GM10248 (cell line): Measurements from ENCODE around the gene PDE4D.
"Not testable (repeated sequence)": the region's sequence is repeated elsewhere in the genome, so short reads cannot be mapped to it uniquely, and the experiment has no call there.

ENCODE experiments used
- CTCF ChIA-PET: fragments of 300-600 bp; sonication (Branson Sonifier 250); formaldehyde crosslinking; extraction: SDS; loops from one replicate; lab custom pipeline; 2021; ENCODE audit warnings: antibody characterized with exemption; lab: Yijun Ruan, JAX
- POLR2A ChIA-PET: fragments of 350-650 bp; sonication (Branson Sonifier 250); formaldehyde crosslinking; extraction: SDS; loops from one replicate; lab custom pipeline; 2020; ENCODE audit warnings: antibody characterized with exemption; lab: Yijun Ruan, JAX
- DNase-seq: peaks from one replicate; pipeline ENCODE4 v3.0.0; 2012; ENCODE audit errors: extremely low spot score
- CTCF ChIP-seq: IDR thresholded peaks from 2 replicates; pipeline ENCODE4 v1.5.1; 2012; ENCODE audit warnings: mild to moderate bottlenecking, low read depth; ENCODE audit errors: extremely low read depth, missing control alignments, control extremely low read depth

Gene PDE4D

DNA sequence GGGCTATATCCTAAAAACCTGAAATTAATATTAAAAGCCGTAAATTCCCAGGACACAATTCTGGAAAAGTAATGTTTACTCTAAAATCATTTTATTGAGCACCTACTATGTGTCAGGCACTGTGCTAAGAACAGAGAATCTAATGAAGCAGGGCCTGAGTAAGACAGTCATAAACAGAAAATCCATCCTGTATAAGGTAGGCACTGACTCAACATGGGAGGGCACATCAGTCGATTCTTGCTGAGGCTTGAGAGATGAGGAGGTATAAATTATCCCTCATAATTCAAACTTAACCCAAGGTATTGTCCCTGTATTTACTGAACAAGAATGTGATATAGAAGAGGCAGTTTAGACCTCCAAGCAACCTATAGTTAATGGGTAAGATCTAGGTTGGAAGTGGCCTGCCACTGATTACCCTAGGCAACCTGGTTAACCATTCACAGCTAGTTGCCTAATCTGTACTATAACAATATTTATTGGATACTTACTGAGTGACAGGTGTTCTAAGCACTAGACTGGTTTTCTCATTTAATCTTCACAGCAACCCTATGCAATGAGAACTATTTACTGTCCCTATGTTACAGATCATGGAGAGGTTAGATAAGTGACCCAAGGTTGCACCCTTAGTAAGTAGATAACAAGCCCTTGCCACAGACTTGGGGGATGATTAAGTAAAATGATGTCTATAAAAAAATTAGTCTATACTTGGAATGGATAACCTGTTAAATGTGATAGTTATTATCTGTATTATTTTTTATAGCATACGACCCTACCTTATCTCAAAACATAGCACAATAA, 317.7 kb downstream of the PDE4D start:
- ChIA-PET CTCF (no interaction called here), POLR2A (no interaction called here)
- no peak for DNase-seq
- no peak for TF ChIP-seq CTCF

GRCh38 chr5:59573509-59573908, 320.0 kb downstream of the PDE4D start:
- CTCF ChIA-PET: interaction anchor here (1.7 kb wide), 1 partner anchor 9 kb away, joined by 4 read pairs; no protein-coding TSS in a partner anchor
- POLR2A ChIA-PET, DNase-seq: not testable (repeated sequence)

DNA sequence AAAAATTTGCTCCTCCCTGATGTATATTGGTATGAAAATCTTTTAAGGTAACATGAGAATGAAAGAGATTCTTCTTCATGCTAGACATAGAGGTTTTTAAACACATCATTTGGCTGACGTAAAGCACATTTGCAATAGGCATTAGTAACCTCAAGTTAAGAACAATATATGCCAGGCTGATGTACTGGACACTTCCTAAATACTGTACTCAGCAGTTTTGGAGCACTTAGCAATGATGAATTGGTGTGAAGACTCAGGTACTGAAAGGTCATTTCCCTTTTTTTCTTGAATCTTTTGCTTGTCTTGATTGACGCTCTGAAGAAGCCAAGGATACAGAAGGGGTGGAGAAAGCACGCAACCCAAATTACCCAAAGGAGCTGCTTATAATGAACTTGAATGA, 322.5 kb downstream of the PDE4D start:
- no peak for TF ChIP-seq CTCF
- POLR2A ChIA-PET: no interaction called here
- CTCF ChIA-PET: interaction anchor here (1.2 to 1.6 kb wide), 4 partner anchors 12 to 44 kb away, joined by 3 to 7 read pairs (median 3); no protein-coding TSS in a partner anchor
- DNase-seq: no peak

GRCh38 chr5:59569608-59570334, 323.8 kb downstream of the PDE4D start:
- DNase-seq: no peak
- TF ChIP-seq CTCF: no peak
- ChIA-PET CTCF (interaction anchor here (0.9 to 1.6 kb wide), 8 partner anchors 12 to 43 kb away, joined by 3 to 7 read pairs (median 3); no protein-coding TSS in a partner anchor), POLR2A (no interaction called here)

GRCh38 chr5:59569158-59569557, 324.4 kb downstream of the PDE4D start:
- no peak for TF ChIP-seq CTCF
- ChIA-PET POLR2A (no interaction called here), CTCF (interaction anchor here (0.9 to 1.4 kb wide), 4 partner anchors 12 to 32 kb away, joined by 3 read pairs; no protein-coding TSS in a partner anchor)
- DNase-seq: no peak

GRCh38 chr5:59568161-59568560, 325.4 kb downstream of the PDE4D start:
- POLR2A ChIA-PET: no interaction called here
- CTCF ChIA-PET: interaction anchor here (1.3 kb wide), 1 partner anchor 13 kb away, joined by 3 read pairs; no protein-coding TSS in a partner anchor
- DNase-seq: no peak
- no peak for TF ChIP-seq CTCF

DNA sequence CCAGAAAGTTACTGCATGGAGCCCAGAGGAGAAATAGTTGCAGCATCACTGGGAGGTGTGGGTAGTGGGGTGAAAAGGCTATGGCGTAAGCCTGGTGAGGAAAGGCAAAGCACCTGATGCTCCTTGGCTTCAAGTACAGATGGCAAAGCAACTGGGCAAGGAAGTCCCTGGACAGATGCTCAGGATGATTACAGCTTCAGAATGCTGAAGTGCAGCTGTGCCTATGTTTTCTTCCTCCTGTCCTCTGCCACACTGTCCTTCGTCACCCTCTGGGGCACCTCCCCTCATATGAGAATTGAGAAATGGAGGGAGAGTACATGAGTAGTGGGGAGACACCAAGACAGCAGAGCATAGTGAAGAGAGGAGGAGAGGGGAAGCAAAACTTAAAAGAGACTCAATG, 328.0 kb downstream of the PDE4D start:
- TF ChIP-seq CTCF: no peak
- POLR2A ChIA-PET: no interaction called here
- CTCF ChIA-PET: interaction anchor here (1.4 kb wide), 1 partner anchor 10 kb away, joined by 4 read pairs; no protein-coding TSS in a partner anchor
- DNase-seq: no peak
